WI38 (cell line): ENCODE results near the gene IQCK.

Experiments used
- H3K4me3 ChIP-seq: 2 replicates; pipeline ENCODE4 v1.5.1; 2011; ENCODE audit warnings: low read depth, mild to moderate bottlenecking, control low read depth, low read length
- CTCF ChIP-seq: IDR thresholded peaks from 2 replicates; pipeline ENCODE4 v1.5.1; 2012; ENCODE audit warnings: low read depth, mild to moderate bottlenecking, control low read depth, low read length

IQCK gene

GRCh38 chr16:19868421-19868820, 150.3 kb downstream of the IQCK start:
- no peak for TF ChIP-seq CTCF
- H3K4me3 ChIP-seq: no peak overlapping the region

- TF ChIP-seq CTCF: no peak
- no peak overlapping the region for H3K4me3 ChIP-seq
Measured at GRCh38 chr16:19871721-19872120, 153.7 kb downstream of the IQCK start.

GRCh38 chr16:19872179-19872863, 154.2 kb downstream of the IQCK start:
- no peak for TF ChIP-seq CTCF
- H3K4me3 ChIP-seq: no peak overlapping the region

GRCh38 chr16:19872935-19873334, 154.9 kb downstream of the IQCK start:
- no peak for TF ChIP-seq CTCF
- no peak overlapping the region for H3K4me3 ChIP-seq

GRCh38 chr16:19874026-19874425, 156.0 kb downstream of the IQCK start:
- H3K4me3 ChIP-seq: no peak overlapping the region
- TF ChIP-seq CTCF: no peak

- no peak for TF ChIP-seq CTCF
Measured at GRCh38 chr16:19874851-19875546, 156.9 kb downstream of the IQCK start.

GRCh38 chr16:19875900-19876299, 157.8 kb downstream of the IQCK start:
- no peak for TF ChIP-seq CTCF

More at GRCh38 chr16:19874851-19875546, 156.9 kb downstream of the IQCK start:
- no peak overlapping the region for H3K4me3 ChIP-seq

More at GRCh38 chr16:19875900-19876299, 157.8 kb downstream of the IQCK start:
- no peak overlapping the region for H3K4me3 ChIP-seq
